MCF 10A (cell line): ENCODE measurements around the gene BNC2. TPM values are rescaled to one million over a fixed set of nuclear protein-coding genes. Genes with fewer than 3 reads are reported as not detected.

Experiments
- BruUV-seq: library from RNA; stranded (reverse); fragments of 400-500 nt; replicated peaks from 2 replicates; lab custom pipeline; 2021; lab: Mats Ljungman, UMichigan
- CTCF ChIA-PET: fragments of 300-600 bp; sonication (Branson Sonifier 250); formaldehyde crosslinking; extraction: SDS; loops from one replicate; lab custom pipeline; 2021; ENCODE audit warnings: antibody characterized with exemption, inconsistent platforms; lab: Yijun Ruan, JAX
- POLR2A ChIA-PET: fragments of 300-600, 350-650 bp; sonication (Branson Sonifier 250); formaldehyde crosslinking; extraction: SDS; loops from one replicate; lab custom pipeline; 2020; ENCODE audit warnings: antibody characterized with exemption, inconsistent platforms; lab: Yijun Ruan, JAX
- DNase-seq: peaks from one replicate; pipeline ENCODE4 v3.0.0-alpha.2; 2018; ENCODE audit not compliant: unreplicated experiment
- H3K27ac Mint-ChIP-seq: one replicate; pipeline ENCODE4 v1.8.0; 2022; ENCODE audit warnings: mild to moderate bottlenecking, low read depth, mixed read lengths; ENCODE audit not compliant: unreplicated experiment
- H3K27me3 Mint-ChIP-seq: one replicate; pipeline ENCODE4 v1.8.0; 2022; ENCODE audit warnings: mixed read lengths; ENCODE audit not compliant: insufficient read depth, unreplicated experiment
- H3K36me3 Mint-ChIP-seq: one replicate; pipeline ENCODE4 v1.8.0; 2022; ENCODE audit warnings: mild to moderate bottlenecking, moderate library complexity, mixed read lengths; ENCODE audit not compliant: insufficient read depth, unreplicated experiment
- H3K4me1 Mint-ChIP-seq: one replicate; pipeline ENCODE4 v1.8.0; 2022; ENCODE audit warnings: mixed read lengths; ENCODE audit not compliant: insufficient read depth, unreplicated experiment
- H3K4me3 Mint-ChIP-seq: one replicate; pipeline ENCODE4 v1.8.0; 2022; ENCODE audit warnings: mild to moderate bottlenecking, moderate library complexity, mixed read lengths; ENCODE audit not compliant: unreplicated experiment
- H3K9me3 Mint-ChIP-seq: one replicate; pipeline ENCODE4 v1.8.0; 2022; ENCODE audit warnings: mixed read lengths; ENCODE audit not compliant: unreplicated experiment
- CTCF ChIP-seq: fragments of 200-600 bp; IDR thresholded peaks from one replicate; pipeline ENCODE4 v1.8.0; 2022; ENCODE audit warnings: antibody characterized with exemption, mild to moderate bottlenecking; ENCODE audit not compliant: unreplicated experiment
- intact Hi-C: fragments of 100-400 bp; cut with micrococcal nuclease; formaldehyde crosslinking; loops from 2 replicates; pipeline ENCODE4 v1.14.1; 2022
- total RNA-seq: library from RNA; stranded (reverse); gene quantifications from 2 replicates; pipeline ENCODE4 v1.2.3, GENCODE V29; 2022

The BNC2 gene
- total RNA-seq, 1 experiment from 2014 or later: not detected

GRCh38 chr9:16501726-16502125 is 368.7 kb downstream of the BNC2 start:
- Mint-ChIP-seq H3K4me1 (peaks cover 16% of the 10 kb centered on the region), H3K36me3 (no peaks in the 10 kb centered on the region), H3K27ac (no peak overlapping the region), H3K4me3 (no peak overlapping the region), H3K27me3 (no peaks in the 10 kb centered on the region), H3K9me3 (no peaks in the 10 kb centered on the region)
- CTCF ChIA-PET: interaction anchor here (0.7 kb wide), 2 partner anchors 301 to 575 kb away, joined by 3 read pairs; no protein-coding TSS in a partner anchor
- no TSS peak for BruUV-seq
- POLR2A ChIA-PET: no interaction called here
- intact Hi-C loops: no loop called here
- DNase-seq: no peak
- no peak for TF ChIP-seq CTCF

GRCh38 chr9:16501141-16501540 is 369.3 kb downstream of the BNC2 start:
- no peaks in the 10 kb centered on the region for H3K27me3 Mint-ChIP-seq
- ChIA-PET CTCF (no interaction called here), POLR2A (no interaction called here)
- TF ChIP-seq CTCF: no peak
- no peak overlapping the region for H3K4me3 Mint-ChIP-seq
- no peaks in the 10 kb centered on the region for H3K9me3 Mint-ChIP-seq
- no peak overlapping the region for H3K27ac Mint-ChIP-seq
- intact Hi-C loops: no loop called here
- peak; percentile 20 for DNase-seq
- BruUV-seq: no TSS peak
- peaks cover 16% of the 10 kb centered on the region for H3K4me1 Mint-ChIP-seq
- no peaks in the 10 kb centered on the region for H3K36me3 Mint-ChIP-seq

GRCh38 chr9:16500386-16500785 is 370.1 kb downstream of the BNC2 start:
- Mint-ChIP-seq H3K4me3 (no peak overlapping the region), H3K27ac (no peak overlapping the region), H3K4me1 (peaks cover 14% of the 10 kb centered on the region), H3K27me3 (no peaks in the 10 kb centered on the region), H3K9me3 (no peaks in the 10 kb centered on the region), H3K36me3 (no peaks in the 10 kb centered on the region)
- intact Hi-C loops: no loop called here
- no peak for TF ChIP-seq CTCF
- CTCF ChIA-PET: interaction anchor here (0.5 kb wide), 1 partner anchor 86 kb away, joined by 4 read pairs; no protein-coding TSS in a partner anchor
- POLR2A ChIA-PET: interaction anchor here (0.7 kb wide), 1 partner anchor 451 kb away, joined by 3 read pairs; no protein-coding TSS in a partner anchor
- no peak for DNase-seq
- no TSS peak for BruUV-seq

- CTCF ChIA-PET: interaction anchor here (0.5 kb wide), 1 partner anchor 87 kb away, joined by 4 read pairs; no protein-coding TSS in a partner anchor
- TF ChIP-seq CTCF: no peak
Measured at GRCh38 chr9:16499892-16500291, 370.6 kb downstream of the BNC2 start.

More at GRCh38 chr9:16499892-16500291, 370.6 kb downstream of the BNC2 start:
- POLR2A ChIA-PET: interaction anchor here (0.7 kb wide), 1 partner anchor 451 kb away, joined by 3 read pairs; no protein-coding TSS in a partner anchor
- no peak for DNase-seq
- Mint-ChIP-seq H3K36me3 (no peaks in the 10 kb centered on the region), H3K27ac (no peak overlapping the region), H3K9me3 (no peaks in the 10 kb centered on the region), H3K4me1 (peaks cover 9% of the 10 kb centered on the region), H3K4me3 (no peak overlapping the region), H3K27me3 (no peaks in the 10 kb centered on the region)
- intact Hi-C loops: no loop called here
- no TSS peak for BruUV-seq
